Body of pancreas (tissue), 4 donors: ENCODE data around the gene JAGN1. TPM values are rescaled to one million over a fixed set of nuclear protein-coding genes. Genes with fewer than 3 reads are reported as not detected.

Source experiments
- ATAC-seq: fragments of 150-250 bp; one replicate; pipeline ENCODE4 v1.9.1; 2016
- DNase-seq, 4 donors: peaks; one replicate each; pipeline ENCODE4 v3.0.0-alpha.2; 2019
- H3K27ac ChIP-seq, 4 donors: fragments of 200-600 bp; sonication (generic); 1 replicate in 3 of 4; 2 replicates in 1 of 4; pipeline versions ENCODE4 v1.5.1 to v1.6.1; 2016 to 2019; ENCODE audit warnings: mild to moderate bottlenecking in 1 of 4, mixed read lengths in 1 of 4, moderate library complexity in 1 of 4
- H3K27me3 ChIP-seq, 2 donors: fragments of 200-600 bp; sonication (generic); one replicate each; pipeline ENCODE4 v1.6.0; 2016; ENCODE audit warnings: mild to moderate bottlenecking in 1 of 2
- H3K36me3 ChIP-seq, 2 donors: fragments of 200-600 bp; sonication (generic); replicated peaks in 1 of 2; 2 replicates each; pipeline ENCODE4 v1.5.1; 2016; ENCODE audit warnings: low read depth in 2 of 2; ENCODE audit not compliant: insufficient read depth in 1 of 2
- H3K4me1 ChIP-seq: fragments of 200-600 bp; sonication (generic); one replicate; pipeline ENCODE4 v1.6.0; 2016
- H3K4me3 ChIP-seq, 2 donors: fragments of 200-600 bp; sonication (generic); 1 replicate in 1 of 2; 2 replicates in 1 of 2; pipeline ENCODE4 v1.5.1; 2016 to 2019
- H3K9me3 ChIP-seq, 3 donors: fragments of 200-600 bp; sonication (generic); 1 replicate in 2 of 3; 2 replicates in 1 of 3; pipeline ENCODE4 v1.5.1; 2016
- POLR2A ChIP-seq, 3 donors: fragments of 450-650 bp; IDR thresholded peaks; one replicate each; pipeline ENCODE4 v1.6.1; 2016; ENCODE audit warnings: antibody characterized with exemption in 3 of 3, mild to moderate bottlenecking in 2 of 3
- WGBS, 2 donors: methylation state at CpG; one replicate each; pipeline ENCODE4 v1.1.5; 2017; 5-methylcytosine and 5-hydroxymethylcytosine counted together
- intact Hi-C: fragments of 100-400 bp; cut with DNase I; formaldehyde crosslinking; loops from one replicate; pipeline ENCODE4 v1.15.1; 2023
- total RNA-seq, 2 donors: library from RNA; depleted of rRNA; stranded (reverse); fragments of >200 nt; gene quantifications; one replicate each; pipeline ENCODE4 v1.1.0, GENCODE V29; 2016
- TF ChIP-seq, protein P1 (sequence below), 7 experiments: fragments of 450-650 bp in 4 of 7; fragments of 200-600 bp in 3 of 7; sonication (generic) in 3 of 7; IDR thresholded peaks; one replicate each; pipeline ENCODE4 v1.5.1; 2016 to 2019; ENCODE audit warnings: antibody characterized with exemption in 7 of 7

Gene JAGN1
- total RNA-seq, 2 donors from 2014 or later, result 5.6 to 19.7 TPM

- TF ChIP-seq POLR2A (IDR thresholded peaks at IDR 0.05), result no peak
- TF ChIP-seq, protein P1, sequence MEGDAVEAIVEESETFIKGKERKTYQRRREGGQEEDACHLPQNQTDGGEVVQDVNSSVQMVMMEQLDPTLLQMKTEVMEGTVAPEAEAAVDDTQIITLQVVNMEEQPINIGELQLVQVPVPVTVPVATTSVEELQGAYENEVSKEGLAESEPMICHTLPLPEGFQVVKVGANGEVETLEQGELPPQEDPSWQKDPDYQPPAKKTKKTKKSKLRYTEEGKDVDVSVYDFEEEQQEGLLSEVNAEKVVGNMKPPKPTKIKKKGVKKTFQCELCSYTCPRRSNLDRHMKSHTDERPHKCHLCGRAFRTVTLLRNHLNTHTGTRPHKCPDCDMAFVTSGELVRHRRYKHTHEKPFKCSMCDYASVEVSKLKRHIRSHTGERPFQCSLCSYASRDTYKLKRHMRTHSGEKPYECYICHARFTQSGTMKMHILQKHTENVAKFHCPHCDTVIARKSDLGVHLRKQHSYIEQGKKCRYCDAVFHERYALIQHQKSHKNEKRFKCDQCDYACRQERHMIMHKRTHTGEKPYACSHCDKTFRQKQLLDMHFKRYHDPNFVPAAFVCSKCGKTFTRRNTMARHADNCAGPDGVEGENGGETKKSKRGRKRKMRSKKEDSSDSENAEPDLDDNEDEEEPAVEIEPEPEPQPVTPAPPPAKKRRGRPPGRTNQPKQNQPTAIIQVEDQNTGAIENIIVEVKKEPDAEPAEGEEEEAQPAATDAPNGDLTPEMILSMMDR (IDR thresholded peaks at IDR 0.05), result no peak
- Histone ChIP-seq H3K4me3 (no peak overlapping the region), H3K27ac (peak overlapping the region; percentile 65 to 93 (median 90)), H3K9me3 (no peaks in the 10 kb centered on the region), H3K36me3 (no peaks in the 10 kb centered on the region), H3K27me3 (no peaks in the 10 kb centered on the region), H3K4me1 (peaks cover 49% of the 10 kb centered on the region)
- intact Hi-C loops, result no loop called here
- WGBS, 2 donors, result 17 to 30% methylated on average over 1 to 15 of the region's 15 CpGs
- peak in 1 of 4 donors; percentile 20 for DNase-seq
- no peak for ATAC-seq
These were observed 24.3 kb downstream of the JAGN1 start for GRCh38 chr3:9914559-9915253.

DNA sequence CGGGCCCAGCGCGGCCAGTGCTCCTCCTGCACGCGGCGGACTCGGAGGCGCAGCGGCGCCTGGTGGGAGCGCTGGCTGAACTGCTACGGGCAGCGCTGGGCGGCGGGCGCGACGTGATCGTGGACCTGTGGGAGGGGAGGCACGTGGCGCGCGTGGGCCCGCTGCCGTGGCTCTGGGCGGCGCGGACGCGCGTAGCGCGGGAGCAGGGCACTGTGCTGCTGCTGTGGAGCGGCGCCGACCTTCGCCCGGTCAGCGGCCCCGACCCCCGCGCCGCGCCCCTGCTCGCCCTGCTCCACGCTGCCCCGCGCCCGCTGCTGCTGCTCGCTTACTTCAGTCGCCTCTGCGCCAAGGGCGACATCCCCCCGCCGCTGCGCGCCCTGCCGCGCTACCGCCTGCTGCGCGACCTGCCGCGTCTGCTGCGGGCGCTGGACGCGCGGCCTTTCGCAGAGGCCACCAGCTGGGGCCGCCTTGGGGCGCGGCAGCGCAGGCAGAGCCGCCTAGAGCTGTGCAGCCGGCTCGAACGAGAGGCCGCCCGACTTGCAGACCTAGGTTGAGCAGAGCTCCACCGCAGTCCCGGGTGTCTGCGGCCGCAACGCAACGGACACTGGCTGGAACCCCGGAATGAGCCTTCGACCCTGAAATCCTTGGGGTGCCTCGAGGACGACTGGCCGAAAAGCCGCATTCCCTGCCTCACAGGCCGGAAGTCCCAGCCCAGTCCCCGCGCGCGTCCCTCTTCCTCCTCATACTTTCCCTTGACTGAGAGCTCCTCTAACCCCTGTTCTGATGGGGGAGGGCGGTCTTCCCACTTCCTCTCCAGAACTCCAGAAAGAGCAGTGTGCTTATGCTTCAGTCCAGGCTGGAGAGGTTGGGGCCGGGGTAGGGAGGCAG is 25.1 kb downstream of the JAGN1 start:
- intact Hi-C loops, result no loop called here
- ATAC-seq, result peak; percentile 68
- peak; percentile 73 to 80 (median 76) for DNase-seq

GRCh38 chr3:9916346-9916733 is 25.9 kb downstream of the JAGN1 start:
- intact Hi-C loops, result no loop called here
- H3K4me3 ChIP-seq, result no peak overlapping the region
- ATAC-seq (no peak), DNase-seq (peak in 3 of 4 donors; percentile 16)
- no peak for TF ChIP-seq POLR2A (IDR thresholded peaks at IDR 0.05)
- TF ChIP-seq, protein P1 (IDR thresholded peaks at IDR 0.05), result no peak
- H3K4me1 ChIP-seq, result peaks cover 49% of the 10 kb centered on the region
- no peaks in the 10 kb centered on the region for H3K9me3 ChIP-seq
- 42 to 52% methylated on average over 4 to 7 of the region's 7 CpGs for WGBS, 2 donors
- no peaks in the 10 kb centered on the region for H3K27me3 ChIP-seq
- H3K36me3 ChIP-seq, result no peaks in the 10 kb centered on the region
- H3K27ac ChIP-seq, result peak overlapping the region; percentile 65 to 93 (median 90)

More for the DNA sequence above, 25.1 kb downstream of the JAGN1 start:
- no peaks in the 10 kb centered on the region for H3K36me3 ChIP-seq
- H3K27me3 ChIP-seq, result no peaks in the 10 kb centered on the region
- H3K27ac ChIP-seq, result peak overlapping the region; percentile 65 to 93 (median 90)
- WGBS, 2 donors, result 0 to 7% methylated on average over 4 to 43 of the region's 99 CpGs
- peak overlapping the region; percentile 37 to 45 for H3K4me3 ChIP-seq
- H3K9me3 ChIP-seq, result no peaks in the 10 kb centered on the region
- TF ChIP-seq, protein P1 (IDR thresholded peaks at IDR 0.05), result peak; percentile 20 to 60 (median 33)
- peak; percentile 41 to 65 (median 62) for TF ChIP-seq POLR2A (IDR thresholded peaks at IDR 0.05)
- peaks cover 49% of the 10 kb centered on the region for H3K4me1 ChIP-seq

GRCh38 chr3:9916734-9917680 is 26.6 kb downstream of the JAGN1 start, which contains the start of gene IL17RC:
Gene IL17RC, plus strand, starts transcription at chr3:9917098. Its CDS starts 218 bp downstream, at chr3:9917316.
- WGBS, 2 donors, result 0 to 5% methylated on average over 4 to 18 of the region's 19 CpGs
- TF ChIP-seq, protein P1 (IDR thresholded peaks at IDR 0.05), result peak in 1 of 7 experiments; percentile 14
- peak; percentile 52 to 74 (median 74) for TF ChIP-seq POLR2A (IDR thresholded peaks at IDR 0.05)
- no peaks in the 10 kb centered on the region for H3K36me3 ChIP-seq
- no peaks in the 10 kb centered on the region for H3K27me3 ChIP-seq
- H3K9me3 ChIP-seq, result no peaks in the 10 kb centered on the region
- H3K4me1 ChIP-seq, result peaks cover 49% of the 10 kb centered on the region
- ATAC-seq, result peak; percentile 85
- intact Hi-C loops, result no loop called here
- H3K27ac ChIP-seq, result peak within 1 kb of the TSS; percentile 65 to 93 (median 90)
- peak; percentile 90 to 94 (median 94) for DNase-seq
- peak within 1 kb of the TSS; percentile 10 to 37 for H3K4me3 ChIP-seq
